Stomach (tissue), 9 donors: Measurements from ENCODE around the gene DPEP2NB. TPM values are rescaled to one million over a fixed set of nuclear protein-coding genes. Genes with fewer than 3 reads are reported as not detected.
A peak's percentile ranks its signal among the peaks of the same experiment; 100 is the strongest.

Source experiments
- DNase-seq, 2 donors: peaks; one replicate each; pipeline versions ENCODE4 v3.0.0 to v3.0.0-alpha.2; 2013 to 2019
- H3K27ac ChIP-seq, 5 donors: fragments of 200-600 bp in 4 of 5; sonication (generic) in 4 of 5; one replicate each; pipeline ENCODE4 v1.5.1; 2013 to 2019; ENCODE audit warnings: mild to moderate bottlenecking in 1 of 5, moderate library complexity in 1 of 5
- H3K27me3 ChIP-seq, 3 donors: fragments of 200-600 bp; sonication (generic); one replicate each; pipeline ENCODE4 v1.5.1; 2017 to 2019; ENCODE audit warnings: mixed run types in 1 of 3
- H3K36me3 ChIP-seq, 4 donors: fragments of 200-600 bp; sonication (generic); 1 replicate in 3 of 4; 2 replicates in 1 of 4; pipeline ENCODE4 v1.5.1; 2016 to 2019
- H3K4me1 ChIP-seq, 4 donors: fragments of 200-600 bp; sonication (generic); one replicate each; pipeline ENCODE4 v1.5.1; 2016 to 2019
- H3K4me3 ChIP-seq, 4 donors: fragments of 200-600 bp; sonication (generic) in 3 of 4; one replicate each; pipeline ENCODE4 v1.5.1; 2016 to 2019; ENCODE audit warnings: mild to moderate bottlenecking in 1 of 4
- H3K9me3 ChIP-seq, 4 donors: fragments of 200-600 bp; sonication (generic); one replicate each; pipeline ENCODE4 v1.5.1; 2016 to 2019
- EP300 ChIP-seq: sonication (generic); formaldehyde crosslinking; IDR thresholded peaks from one replicate; pipeline ENCODE4 v1.6.1; 2017; ENCODE audit warnings: antibody characterized with exemption
- POLR2A ChIP-seq, 4 donors: fragments of 450-650 bp; IDR thresholded peaks; one replicate each; pipeline ENCODE4 v1.6.1; 2016; ENCODE audit warnings: antibody characterized with exemption in 4 of 4, control low read depth in 2 of 4, mild to moderate bottlenecking in 1 of 4, moderate library complexity in 1 of 4
- POLR2AphosphoS5 ChIP-seq, 3 donors: sonication (generic); formaldehyde crosslinking; IDR thresholded peaks; one replicate each; pipeline ENCODE4 v1.6.1; 2016; ENCODE audit warnings: antibody characterized with exemption in 3 of 3
- WGBS, 5 donors: extraction: QIAGEN DNeasy Blood & Tissue Kit in 3 of 5; methylation state at CpG; one replicate each; pipeline versions ENCODE4 v1.1.5 to v1.1.7; 2013 to 2018; 5-methylcytosine and 5-hydroxymethylcytosine counted together
- intact Hi-C: fragments of 100-400 bp; cut with DNase I; formaldehyde crosslinking; loops from one replicate; pipeline ENCODE4 v1.15.1; 2023; ENCODE audit warnings: low total_unique reads
- polyA plus RNA-seq, 3 donors: library from polyadenylated mRNA; stranded (reverse); fragments of 200-250 nt; gene quantifications; one replicate each; pipeline ENCODE4 v1.2.3, GENCODE V29; 2013
- total RNA-seq, 5 donors: library from RNA; depleted of rRNA; stranded (reverse); fragments of >200 nt; gene quantifications; one replicate each; pipeline versions ENCODE4 v1.1.0 to v1.2.3, GENCODE V29; 2014 to 2016
- TF ChIP-seq, protein P1 (sequence below), 7 experiments: fragments of 450-650 bp in 4 of 7; fragments of 200-600 bp in 3 of 7; sonication (generic) in 3 of 7; IDR thresholded peaks; one replicate each; pipeline ENCODE4 v1.5.1; 2016 to 2019; ENCODE audit warnings: antibody characterized with exemption in 7 of 7, control low read depth in 2 of 7, mild to moderate bottlenecking in 1 of 7
- donor health status: healthy with polysubstance abuse.
- donor health status: Bipolar disorder and iron deficiency.
- donor health status: healthy.

Gene DPEP2NB
- total and polyA plus RNA-seq, 8 donors, result not detected

- WGBS, 5 donors, result 31 to 38% (median 36%) methylated on average over 40 of the region's 40 CpGs
- no peak for TF ChIP-seq EP300
- no peak for TF ChIP-seq POLR2A (IDR thresholded peaks at IDR 0.05)
- TF ChIP-seq POLR2AphosphoS5 (IDR thresholded peaks at IDR 0.05), result no peak
- TF ChIP-seq, protein P1, sequence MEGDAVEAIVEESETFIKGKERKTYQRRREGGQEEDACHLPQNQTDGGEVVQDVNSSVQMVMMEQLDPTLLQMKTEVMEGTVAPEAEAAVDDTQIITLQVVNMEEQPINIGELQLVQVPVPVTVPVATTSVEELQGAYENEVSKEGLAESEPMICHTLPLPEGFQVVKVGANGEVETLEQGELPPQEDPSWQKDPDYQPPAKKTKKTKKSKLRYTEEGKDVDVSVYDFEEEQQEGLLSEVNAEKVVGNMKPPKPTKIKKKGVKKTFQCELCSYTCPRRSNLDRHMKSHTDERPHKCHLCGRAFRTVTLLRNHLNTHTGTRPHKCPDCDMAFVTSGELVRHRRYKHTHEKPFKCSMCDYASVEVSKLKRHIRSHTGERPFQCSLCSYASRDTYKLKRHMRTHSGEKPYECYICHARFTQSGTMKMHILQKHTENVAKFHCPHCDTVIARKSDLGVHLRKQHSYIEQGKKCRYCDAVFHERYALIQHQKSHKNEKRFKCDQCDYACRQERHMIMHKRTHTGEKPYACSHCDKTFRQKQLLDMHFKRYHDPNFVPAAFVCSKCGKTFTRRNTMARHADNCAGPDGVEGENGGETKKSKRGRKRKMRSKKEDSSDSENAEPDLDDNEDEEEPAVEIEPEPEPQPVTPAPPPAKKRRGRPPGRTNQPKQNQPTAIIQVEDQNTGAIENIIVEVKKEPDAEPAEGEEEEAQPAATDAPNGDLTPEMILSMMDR (IDR thresholded peaks at IDR 0.05), result no peak
- H3K4me3 ChIP-seq, result peak overlapping the region; percentile 74 to 98 (median 86)
- no peaks in the 10 kb centered on the region for H3K9me3 ChIP-seq
- no peaks in the 10 kb centered on the region for H3K36me3 ChIP-seq
- DNase-seq, result peak in 1 of 2 donors; percentile 50
- H3K27me3 ChIP-seq, result no peaks in the 10 kb centered on the region
- peaks cover 29 to 43% (median 36%) of the 10 kb centered on the region in 4 donors for H3K4me1 ChIP-seq
- intact Hi-C loops, result no loop called here
- H3K27ac ChIP-seq, result peak overlapping the region; percentile 90 to 98 (median 95)
Measured at GRCh38 chr16:67969254-67970039, 46.3 kb downstream of the DPEP2NB start.

DNA sequence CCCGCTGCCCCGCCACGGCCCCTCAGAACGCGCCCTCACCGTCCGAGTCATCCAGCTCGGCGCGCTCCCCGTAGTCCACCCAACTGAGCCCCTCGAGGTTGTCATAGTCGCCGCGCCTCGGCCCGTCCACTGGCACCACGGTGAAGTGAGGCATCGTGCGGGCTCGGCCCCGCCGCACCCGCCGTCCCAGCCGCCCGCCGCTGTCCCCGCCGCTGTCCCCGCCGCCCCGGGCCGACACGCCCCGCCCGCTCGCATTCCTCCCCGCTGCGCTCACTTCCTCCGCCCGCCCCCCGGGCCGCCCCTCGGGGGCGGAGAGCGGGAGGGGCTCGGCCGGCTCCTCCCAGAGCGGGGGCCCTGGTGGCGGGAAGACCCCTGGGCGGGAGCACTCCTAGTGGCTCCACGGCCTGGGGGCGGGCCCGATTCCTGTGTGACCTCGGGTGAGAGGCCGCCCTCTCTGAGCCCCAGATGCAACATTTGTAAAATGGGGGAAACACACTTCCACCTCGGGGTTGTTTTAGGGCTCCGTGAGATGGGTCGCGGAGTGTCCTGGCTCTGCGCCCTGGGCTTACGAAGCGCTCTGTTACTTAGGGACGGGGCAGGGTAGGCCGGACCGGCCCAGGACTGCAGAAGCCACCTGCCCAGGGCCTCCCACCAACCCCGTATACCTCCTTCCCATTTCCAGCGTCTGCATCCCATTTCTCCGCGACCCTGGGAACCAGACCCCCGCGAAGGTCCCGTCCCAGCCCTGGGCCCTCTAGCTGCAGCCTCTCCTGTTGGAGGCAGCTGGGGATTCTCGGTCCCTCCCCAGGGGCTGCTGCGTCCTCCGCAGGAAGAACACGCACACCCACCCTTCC, 47.1 kb downstream of the DPEP2NB start, which contains the start of gene SLC12A4:
Gene SLC12A4, minus strand, starts transcription at position 238 of the 854 bp plus-strand sequence. Its CDS starts 84 bp downstream, at position 154.
- Histone ChIP-seq H3K36me3 (no peaks in the 10 kb centered on the region), H3K9me3 (no peaks in the 10 kb centered on the region), H3K4me3 (peak within 1 kb of the TSS; percentile 74 to 98 (median 86)), H3K27me3 (no peaks in the 10 kb centered on the region), H3K4me1 (peaks cover 36 to 51% (median 44%) of the 10 kb centered on the region in 4 donors), H3K27ac (peak within 1 kb of the TSS; percentile 90 to 98 (median 95))
- DNase-seq, result peak; percentile 82 to 96
- 0 to 1% (median 1%) methylated on average over 21 to 78 of the region's 78 CpGs for WGBS, 5 donors
- TF ChIP-seq POLR2AphosphoS5 (IDR thresholded peaks at IDR 0.05), result peak; percentile 60 to 75 (median 68)
- no peak for TF ChIP-seq EP300
- TF ChIP-seq POLR2A (IDR thresholded peaks at IDR 0.05), result no peak
- intact Hi-C loops, result no loop called here

DNA sequence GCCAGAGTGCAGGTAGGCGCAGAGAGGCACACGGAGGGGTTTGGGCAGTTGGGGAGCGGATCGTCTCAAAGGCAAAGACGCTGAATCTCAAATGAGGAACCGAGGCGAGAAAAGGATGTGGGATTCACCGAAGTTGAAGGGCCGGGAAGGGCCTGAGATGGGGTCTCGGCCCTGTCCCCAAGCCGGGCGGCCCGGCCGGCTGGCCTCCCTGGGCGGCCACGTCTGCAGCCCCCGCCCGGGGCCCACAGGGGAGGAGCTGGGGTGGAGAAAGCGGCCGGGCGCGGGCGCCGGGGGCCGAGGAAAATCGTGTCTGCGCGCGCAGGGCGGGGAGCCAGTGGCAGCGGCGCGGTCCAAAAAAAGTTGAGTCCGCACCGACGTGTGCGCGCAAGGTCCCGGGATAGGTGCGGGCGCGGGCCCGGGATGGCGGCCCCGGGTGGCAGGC, 47.7 kb downstream of the DPEP2NB start:
- TF ChIP-seq, protein P1 (IDR thresholded peaks at IDR 0.05), result no peak
- TF ChIP-seq POLR2A (IDR thresholded peaks at IDR 0.05) (no peak), POLR2AphosphoS5 (IDR thresholded peaks at IDR 0.05) (no peak), EP300 (no peak)
- Histone ChIP-seq H3K4me1 (peaks cover 42 to 58% (median 51%) of the 10 kb centered on the region in 4 donors), H3K9me3 (no peaks in the 10 kb centered on the region), H3K27ac (peak overlapping the region; percentile 90 to 98 (median 95)), H3K27me3 (no peaks in the 10 kb centered on the region), H3K36me3 (peaks cover 2 to 6% (median 4%) of the 10 kb centered on the region in 4 donors), H3K4me3 (peak overlapping the region; percentile 74 to 98 (median 86))
- peak; percentile 43 to 83 for DNase-seq
- intact Hi-C loops, result no loop called here
- 0 to 3% (median 1%) methylated on average over 22 to 45 of the region's 45 CpGs for WGBS, 5 donors

- intact Hi-C loops, result no loop called here
- WGBS, 5 donors, result 13 to 27% (median 18%) methylated on average over 18 of the region's 18 CpGs
Measured at GRCh38 chr16:67967183-67967957, 48.3 kb downstream of the DPEP2NB start.

More at GRCh38 chr16:67967183-67967957, 48.3 kb downstream of the DPEP2NB start:
- Histone ChIP-seq H3K36me3 (peaks cover 8 to 12% (median 10%) of the 10 kb centered on the region in 4 donors), H3K4me3 (peak overlapping the region; percentile 74 to 98 (median 86)), H3K27ac (peak overlapping the region; percentile 90 to 98 (median 95)), H3K27me3 (no peaks in the 10 kb centered on the region), H3K4me1 (peaks cover 47 to 64% (median 55%) of the 10 kb centered on the region in 4 donors), H3K9me3 (no peaks in the 10 kb centered on the region)
- TF ChIP-seq POLR2AphosphoS5 (IDR thresholded peaks at IDR 0.05), result no peak
- no peak for TF ChIP-seq POLR2A (IDR thresholded peaks at IDR 0.05)
- TF ChIP-seq EP300, result no peak
- TF ChIP-seq, protein P1 (IDR thresholded peaks at IDR 0.05), result no peak
- no peak for DNase-seq
